T-helper 22 cell (primary cell): ENCODE measurements around the gene SERINC4.
"Not testable (repeated sequence)": the region's sequence is repeated elsewhere in the genome, so short reads cannot be mapped to it uniquely, and the experiment has no call there.

ENCODE experiments used
- DNase-seq: peaks from one replicate; pipeline ENCODE4 v3.0.0-alpha.2; 2020; ENCODE audit warnings: low read depth

SERINC4 gene

GRCh38 chr15:43799945-43800285 lies at the start of gene SERINC4:
Gene SERINC4 (minus strand): TSS chr15:43800220. CDS start chr15:43799986, 234 bp downstream.
- no peak for DNase-seq

- no peak for DNase-seq
Observed at GRCh38 chr15:43845421-43845820, 45.4 kb upstream of the SERINC4 start.

- not testable (repeated sequence) for DNase-seq
Observed at GRCh38 chr15:43832485-43832884, 32.5 kb upstream of the SERINC4 start.

GRCh38 chr15:43831519-43832052 lies 31.6 kb upstream of the SERINC4 start:
- not testable (repeated sequence) for DNase-seq

- not testable (repeated sequence) for DNase-seq
Observed at GRCh38 chr15:43830691-43831275, 30.8 kb upstream of the SERINC4 start.

GRCh38 chr15:43829951-43830540 lies 30.0 kb upstream of the SERINC4 start:
- DNase-seq = not testable (repeated sequence)

GRCh38 chr15:43828061-43828657 lies 28.1 kb upstream of the SERINC4 start:
- no peak for DNase-seq

- DNase-seq = peak; percentile 63
Observed at GRCh38 chr15:43826508-43827341, 26.7 kb upstream of the SERINC4 start, which contains the start of gene WDR76. Gene WDR76 (plus strand): TSS chr15:43827002. CDS start chr15:43827033, 31 bp downstream.

- no peak for DNase-seq
Observed at GRCh38 chr15:43826029-43826507, 26.0 kb upstream of the SERINC4 start.

- DNase-seq = not testable (repeated sequence)
Observed at GRCh38 chr15:43825305-43825704, 25.3 kb upstream of the SERINC4 start.

- peak; percentile 91 for DNase-seq
Observed at GRCh38 chr15:43824302-43825246, 24.6 kb upstream of the SERINC4 start, which contains the start of gene MFAP1. Gene MFAP1 (minus strand): TSS chr15:43824690. CDS start chr15:43824569, 121 bp downstream.

- no peak for DNase-seq
Observed at GRCh38 chr15:43821505-43821904, 21.5 kb upstream of the SERINC4 start.

GRCh38 chr15:43815064-43815463 lies 15.0 kb upstream of the SERINC4 start:
- not testable (repeated sequence) for DNase-seq

- no peak for DNase-seq
Observed at GRCh38 chr15:43808960-43809678, 9.1 kb upstream of the SERINC4 start.

GRCh38 chr15:43808435-43808950 lies 8.5 kb upstream of the SERINC4 start:
- DNase-seq = no peak

GRCh38 chr15:43802676-43803075 lies 2.7 kb upstream of the SERINC4 start:
- DNase-seq = not testable (repeated sequence)

- DNase-seq = peak; percentile 83
Observed at GRCh38 chr15:43800286-43801141, 494 bp upstream of the SERINC4 start, which contains the start of gene HYPK. Gene HYPK (plus strand): TSS chr15:43800599. CDS start chr15:43800623, 24 bp downstream.

- DNase-seq = no peak
Observed at GRCh38 chr15:43799209-43799944, 643 bp downstream of the SERINC4 start.
